Neuronal stem cell (in vitro differentiated cells): ENCODE data around the gene TSEN54.

Experiments
- DNase-seq: peaks from one replicate; pipeline ENCODE4 v3.0.0-alpha.2; 2013; ENCODE audit warnings: low spot score
- H2AFZ ChIP-seq: one replicate; pipeline ENCODE4 v1.6.1; 2013; ENCODE audit warnings: mild to moderate bottlenecking, low read length, inconsistent platforms
- H2AK5ac ChIP-seq: 2 replicates; pipeline ENCODE4 v1.6.1; 2013; ENCODE audit warnings: low read depth, mild to moderate bottlenecking, inconsistent platforms, low read length, moderate library complexity, mixed read lengths
- H2BK120ac ChIP-seq: 2 replicates; pipeline ENCODE4 v1.6.1; 2013; ENCODE audit warnings: low read depth, mild to moderate bottlenecking, inconsistent platforms, low read length, moderate library complexity, mixed read lengths
- H2BK12ac ChIP-seq: one replicate; pipeline ENCODE4 v1.6.1; 2013; ENCODE audit warnings: low read length, inconsistent platforms
- H2BK15ac ChIP-seq: 2 replicates; pipeline ENCODE4 v1.6.1; 2013; ENCODE audit warnings: mild to moderate bottlenecking, low read length, inconsistent platforms, mixed read lengths
- H2BK5ac ChIP-seq: one replicate; pipeline ENCODE4 v1.6.1; 2013; ENCODE audit warnings: inconsistent platforms, mild to moderate bottlenecking, low read length, moderate library complexity
- H3K14ac ChIP-seq: one replicate; pipeline ENCODE4 v1.6.1; 2013; ENCODE audit warnings: low read length, inconsistent platforms
- H3K18ac ChIP-seq: 2 replicates; pipeline ENCODE4 v1.6.1; 2013; ENCODE audit warnings: low read length, inconsistent platforms
- H3K23ac ChIP-seq: 2 replicates; pipeline ENCODE4 v1.6.1; 2013; ENCODE audit warnings: low read depth, mild to moderate bottlenecking, mixed read lengths, low read length, inconsistent platforms; ENCODE audit not compliant: poor library complexity
- H3K27ac ChIP-seq: replicated peaks from 3 replicates; pipeline ENCODE4 v1.5.1; 2013; ENCODE audit warnings: low read length, inconsistent platforms
- H3K27me3 ChIP-seq, 3 experiments: 2 replicates each; pipeline ENCODE4 v1.6.1; 2013; ENCODE audit warnings: low read length in 3 of 3, mild to moderate bottlenecking in 2 of 3, inconsistent platforms in 1 of 3, low read depth in 1 of 3, mixed read lengths in 1 of 3, moderate library complexity in 1 of 3; ENCODE audit not compliant: control insufficient read depth in 3 of 3, insufficient read depth in 3 of 3
- H3K36me3 ChIP-seq, 2 donors: replicated peaks in 1 of 2; 2 replicates each; pipeline ENCODE4 v1.6.1; 2013; ENCODE audit warnings: low read length in 2 of 2; ENCODE audit not compliant: control insufficient read depth in 2 of 2, insufficient read depth in 2 of 2
- H3K4ac ChIP-seq: 2 replicates; pipeline ENCODE4 v1.6.1; 2013; ENCODE audit warnings: inconsistent platforms, mild to moderate bottlenecking, low read length, moderate library complexity
- H3K4me1 ChIP-seq, 2 donors: 1 replicate in 1 of 2; 2 replicates in 1 of 2; pipeline ENCODE4 v1.6.1; 2013; ENCODE audit warnings: low read length in 2 of 2, low read depth in 1 of 2; ENCODE audit not compliant: control insufficient read depth in 2 of 2, insufficient read depth in 1 of 2
- H3K4me2 ChIP-seq: one replicate; pipeline ENCODE4 v1.6.1; 2013; ENCODE audit warnings: mild to moderate bottlenecking, low read length, inconsistent platforms; ENCODE audit not compliant: insufficient read depth, poor library complexity, severe bottlenecking
- H3K4me3 ChIP-seq, 2 donors: 2 replicates each; pipeline ENCODE4 v1.5.1; 2013; ENCODE audit warnings: low read length in 2 of 2, mild to moderate bottlenecking in 2 of 2, inconsistent platforms in 1 of 2, moderate library complexity in 1 of 2
- H3K79me1 ChIP-seq: one replicate; pipeline ENCODE4 v1.6.1; 2013; ENCODE audit warnings: low read depth, mild to moderate bottlenecking, inconsistent platforms, low read length, moderate library complexity
- H3K9ac ChIP-seq: one replicate; pipeline ENCODE4 v1.6.1; 2013; ENCODE audit warnings: mild to moderate bottlenecking, low read depth, low read length, inconsistent platforms; ENCODE audit not compliant: poor library complexity
- H3K9me3 ChIP-seq, 2 donors: replicated peaks in 1 of 2; 2 replicates each; pipeline versions ENCODE3 to v1.6.1; 2013; ENCODE audit warnings: low read length in 2 of 2, mild to moderate bottlenecking in 2 of 2, inconsistent platforms in 1 of 2, low read depth in 1 of 2, mixed read lengths in 1 of 2, moderate library complexity in 1 of 2; ENCODE audit not compliant: control insufficient read depth in 2 of 2, insufficient read depth in 1 of 2
- H4K8ac ChIP-seq: one replicate; pipeline ENCODE4 v1.6.1; 2013; ENCODE audit warnings: low read depth, mild to moderate bottlenecking, inconsistent platforms, low read length, moderate library complexity
- H4K91ac ChIP-seq: one replicate; pipeline ENCODE4 v1.6.1; 2013; ENCODE audit warnings: low read length, low read depth, mild to moderate bottlenecking, inconsistent platforms; ENCODE audit not compliant: poor library complexity
- WGBS, 2 donors: extraction: QIAGEN DNeasy Blood & Tissue Kit; methylation state at CpG; one replicate each; pipeline ENCODE4 v1.1.7; 2013; ENCODE audit warnings: missing lambda C conversion rate in 2 of 2, mixed read lengths in 1 of 2; ENCODE audit not compliant: insufficient read length in 2 of 2, insufficient replicate concordance in 1 of 2; ENCODE audit errors: extremely low coverage in 2 of 2; 5-methylcytosine and 5-hydroxymethylcytosine counted together

TSEN54 gene

GRCh38 chr17:75514299-75514918 is 1.9 kb upstream of the TSEN54 start:
- peaks cover 22 to 62% of the 10 kb centered on the region in 2 donors for H3K36me3 ChIP-seq
- no peak overlapping the region for H2BK120ac ChIP-seq
- peak overlapping the region; percentile 99 for H2BK5ac ChIP-seq
- no CpG with 5 or more reads among the region's 15 CpGs for WGBS, 2 donors
- H4K91ac ChIP-seq: no peak overlapping the region
- H3K9ac ChIP-seq: peak overlapping the region; percentile 91
- peak overlapping the region; percentile 60 for H3K23ac ChIP-seq
- DNase-seq: no peak
- H2AK5ac ChIP-seq: peak overlapping the region; percentile 66
- H2BK12ac ChIP-seq: peak overlapping the region; percentile 16
- no peak overlapping the region for H3K4ac ChIP-seq
- peaks cover 27% of the 10 kb centered on the region for H3K79me1 ChIP-seq
- H2AFZ ChIP-seq: peak overlapping the region; percentile 99
- no peak overlapping the region for H4K8ac ChIP-seq
- H3K4me2 ChIP-seq: peak overlapping the region; percentile 98
- H3K18ac ChIP-seq: peak overlapping the region; percentile 99
- no peak overlapping the region for H3K27ac ChIP-seq
- H3K9me3 ChIP-seq: no peaks in the 10 kb centered on the region
- H3K4me3 ChIP-seq: peak overlapping the region; percentile 67 to 89
- no peaks in the 10 kb centered on the region for H3K27me3 ChIP-seq
- peak overlapping the region; percentile 89 for H2BK15ac ChIP-seq
- H3K14ac ChIP-seq: peak overlapping the region; percentile 97
- H3K4me1 ChIP-seq: peaks cover 12 to 18% of the 10 kb centered on the region in 2 donors

- DNase-seq: peak; percentile 52
- Histone ChIP-seq H3K9ac (peak overlapping the region; percentile 91), H3K23ac (peak overlapping the region; percentile 25), H2BK120ac (no peak overlapping the region), H3K4ac (no peak overlapping the region), H2BK12ac (peak overlapping the region; percentile 22), H3K18ac (peak overlapping the region; percentile 99), H3K27me3 (no peaks in the 10 kb centered on the region), H2BK15ac (peak overlapping the region; percentile 89), H3K36me3 (peaks cover 22 to 63% of the 10 kb centered on the region in 2 donors), H3K27ac (no peak overlapping the region), H2AFZ (peak overlapping the region; percentile 99), H3K14ac (peak overlapping the region; percentile 97), H3K9me3 (no peaks in the 10 kb centered on the region), H3K4me2 (peak overlapping the region; percentile 98), H2AK5ac (peak overlapping the region; percentile 66), H2BK5ac (peak overlapping the region; percentile 99), H4K91ac (no peak overlapping the region), H3K4me3 (peak overlapping the region; percentile 67 to 89), H3K4me1 (peaks cover 12 to 18% of the 10 kb centered on the region in 2 donors), H3K79me1 (peaks cover 24% of the 10 kb centered on the region), H4K8ac (no peak overlapping the region)
- no CpG with 5 or more reads among the region's 50 CpGs for WGBS, 2 donors
Measured at GRCh38 chr17:75514919-75515495, 1.3 kb upstream of the TSEN54 start.

DNA sequence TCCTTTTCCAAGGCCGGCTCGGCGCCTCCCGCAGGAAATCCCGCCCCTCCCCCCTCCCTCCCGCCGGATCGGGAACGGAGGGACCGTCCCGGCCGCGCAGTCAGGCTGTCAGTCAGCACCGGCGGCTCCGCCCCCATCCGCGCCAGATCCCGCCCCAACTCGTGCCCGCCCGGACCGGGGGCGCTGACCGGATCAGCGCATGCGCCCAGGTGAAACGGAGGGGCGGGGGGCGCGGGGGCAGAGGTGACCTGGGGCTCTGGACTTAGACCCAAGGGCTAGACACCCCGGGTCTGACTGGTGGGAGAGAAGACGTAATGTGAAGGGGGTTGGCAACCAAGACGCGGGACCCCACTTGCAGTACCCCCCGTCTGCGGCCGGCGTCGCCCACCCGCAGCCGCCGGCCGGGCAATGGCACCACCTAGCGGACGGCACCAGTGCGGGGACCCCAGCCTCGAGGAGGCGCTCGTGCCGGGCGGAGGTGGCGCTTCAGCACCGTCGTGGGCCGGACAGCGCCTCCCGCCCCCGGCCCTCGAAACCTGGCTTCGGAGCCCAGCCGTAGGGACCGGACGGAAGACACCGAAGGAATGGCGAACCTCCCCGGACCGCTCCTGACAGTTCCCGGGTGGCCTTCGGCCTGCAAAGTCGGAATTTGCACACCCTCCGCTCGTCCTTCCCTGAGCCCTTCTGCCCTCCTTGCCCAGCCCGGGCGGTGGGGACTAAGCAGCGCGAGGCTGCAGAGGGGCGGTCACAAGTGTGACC is 653 bp upstream of the TSEN54 start, which contains the start of gene CASKIN2:
CASKIN2 (minus strand) TSS at position 42 of the 759 bp plus-strand sequence. CDS start 1,733 bp downstream, outside the sequence.
- no peak within 1 kb of the TSS for H4K91ac ChIP-seq
- H3K79me1 ChIP-seq: peaks cover 24% of the 10 kb centered on the region
- WGBS, 2 donors: no CpG with 5 or more reads among the region's 78 CpGs
- H3K36me3 ChIP-seq: peaks cover 21 to 59% of the 10 kb centered on the region in 2 donors
- peak within 1 kb of the TSS; percentile 89 for H2BK15ac ChIP-seq
- peak within 1 kb of the TSS; percentile 66 for H2AK5ac ChIP-seq
- no peak within 1 kb of the TSS for H2BK120ac ChIP-seq
- H3K9me3 ChIP-seq: no peaks in the 10 kb centered on the region
- DNase-seq: peak; percentile 95
- peaks cover 12 to 18% of the 10 kb centered on the region in 2 donors for H3K4me1 ChIP-seq
- no peaks in the 10 kb centered on the region for H3K27me3 ChIP-seq
- H3K9ac ChIP-seq: peak within 1 kb of the TSS; percentile 91
- peak within 1 kb of the TSS; percentile 22 for H2BK12ac ChIP-seq
- H3K4me3 ChIP-seq: peak within 1 kb of the TSS; percentile 67 to 99
- peak within 1 kb of the TSS; percentile 91 for H3K23ac ChIP-seq
- peak within 1 kb of the TSS; percentile 100 for H3K4me2 ChIP-seq
- H2BK5ac ChIP-seq: peak within 1 kb of the TSS; percentile 99
- H2AFZ ChIP-seq: peak within 1 kb of the TSS; percentile 99
- H4K8ac ChIP-seq: no peak within 1 kb of the TSS
- H3K27ac ChIP-seq: no peak within 1 kb of the TSS
- no peak within 1 kb of the TSS for H3K4ac ChIP-seq
- H3K14ac ChIP-seq: peak within 1 kb of the TSS; percentile 97
- peak within 1 kb of the TSS; percentile 99 for H3K18ac ChIP-seq
